ENCODE data around the gene IL19. TPM values are rescaled to one million over a fixed set of nuclear protein-coding genes. Genes with fewer than 3 reads are reported as not detected.
A peak's percentile ranks its signal among the peaks of the same experiment; 100 is the strongest.
"Not testable (repeated sequence)": the region's sequence is repeated elsewhere in the genome, so short reads cannot be mapped to it uniquely, and the experiment has no call there.

The IL19 gene
- total RNA-seq, 2 experiments from 2014 or later: not detected

- no peaks in the 10 kb centered on the region for H3K9me3 Mint-ChIP-seq
- no peak overlapping the region for H3K27ac Mint-ChIP-seq
- H3K4me3 Mint-ChIP-seq: no peak overlapping the region
- peaks cover under 1% of the 10 kb centered on the region for H3K27me3 Mint-ChIP-seq
- no peak for DNase-seq
- peaks cover 18% of the 10 kb centered on the region for H3K4me1 Mint-ChIP-seq
- no peaks in the 10 kb centered on the region for H3K36me3 Mint-ChIP-seq
Observed at GRCh38 chr1:206757524-206758266, 12.9 kb upstream of the IL19 start.

GRCh38 chr1:206760590-206760989 lies 10.0 kb upstream of the IL19 start:
- H3K36me3 Mint-ChIP-seq: no peaks in the 10 kb centered on the region
- H3K9me3 Mint-ChIP-seq: no peaks in the 10 kb centered on the region
- H3K4me1 Mint-ChIP-seq: peaks cover 12% of the 10 kb centered on the region
- DNase-seq: no peak
- H3K4me3 Mint-ChIP-seq: no peak overlapping the region
- peaks cover 8% of the 10 kb centered on the region for H3K27me3 Mint-ChIP-seq
- H3K27ac Mint-ChIP-seq: no peak overlapping the region

GRCh38 chr1:206761159-206761768 lies 9.3 kb upstream of the IL19 start:
- Mint-ChIP-seq H3K27me3 (peaks cover 8% of the 10 kb centered on the region), H3K9me3 (no peaks in the 10 kb centered on the region), H3K4me1 (peaks cover 15% of the 10 kb centered on the region), H3K4me3 (no peak overlapping the region), H3K36me3 (no peaks in the 10 kb centered on the region), H3K27ac (no peak overlapping the region)
- DNase-seq: no peak

- H3K27ac Mint-ChIP-seq, H3K4me3 Mint-ChIP-seq, DNase-seq, H3K9me3 Mint-ChIP-seq, H3K36me3 Mint-ChIP-seq, H3K27me3 Mint-ChIP-seq: not testable (repeated sequence)
- H3K4me1 Mint-ChIP-seq: peaks cover 23% of the 10 kb centered on the region
Observed at GRCh38 chr1:206762741-206763364, 7.7 kb upstream of the IL19 start.

- H3K4me3 Mint-ChIP-seq, H3K27ac Mint-ChIP-seq, DNase-seq, H3K36me3 Mint-ChIP-seq, H3K9me3 Mint-ChIP-seq: not testable (repeated sequence)
- Mint-ChIP-seq H3K27me3 (peaks cover 10% of the 10 kb centered on the region), H3K4me1 (peaks cover 51% of the 10 kb centered on the region)
Observed at GRCh38 chr1:206765771-206766170, 4.8 kb upstream of the IL19 start.

- Mint-ChIP-seq H3K9me3 (no peaks in the 10 kb centered on the region), H3K27ac (peak overlapping the region; percentile 9), H3K27me3 (peaks cover 15% of the 10 kb centered on the region), H3K4me1 (peaks cover 57% of the 10 kb centered on the region), H3K4me3 (peak overlapping the region; percentile 33), H3K36me3 (no peaks in the 10 kb centered on the region)
- DNase-seq: peak; percentile 70
Observed at GRCh38 chr1:206766251-206766856, 4.2 kb upstream of the IL19 start.

- H3K9me3 Mint-ChIP-seq: no peaks in the 10 kb centered on the region
- DNase-seq: no peak
Observed at GRCh38 chr1:206768472-206769303, 1.9 kb upstream of the IL19 start.

GRCh38 chr1:206769304-206769731 lies 1.3 kb upstream of the IL19 start:
- peak; percentile 80 for DNase-seq
- peaks cover 72% of the 10 kb centered on the region for H3K4me1 Mint-ChIP-seq
- H3K27me3 Mint-ChIP-seq: peaks cover 28% of the 10 kb centered on the region
- peak overlapping the region; percentile 66 for H3K27ac Mint-ChIP-seq
- H3K9me3 Mint-ChIP-seq: no peaks in the 10 kb centered on the region
- peak overlapping the region; percentile 0 for H3K4me3 Mint-ChIP-seq
- H3K36me3 Mint-ChIP-seq: no peaks in the 10 kb centered on the region

More at GRCh38 chr1:206768472-206769303, 1.9 kb upstream of the IL19 start:
- Mint-ChIP-seq H3K4me3 (peak overlapping the region; percentile 0), H3K4me1 (peaks cover 68% of the 10 kb centered on the region), H3K27me3 (peaks cover 24% of the 10 kb centered on the region), H3K27ac (peak overlapping the region; percentile 66), H3K36me3 (no peaks in the 10 kb centered on the region)

- Mint-ChIP-seq H3K27ac (no peak overlapping the region), H3K4me3 (no peak overlapping the region), H3K9me3 (no peaks in the 10 kb centered on the region), H3K4me1 (peaks cover 64% of the 10 kb centered on the region), H3K36me3 (no peaks in the 10 kb centered on the region), H3K27me3 (peaks cover 28% of the 10 kb centered on the region)
- no peak for DNase-seq
Observed at GRCh38 chr1:206771338-206771692, 742 bp downstream of the IL19 start.

GRCh38 chr1:206772243-206772937 lies 1.8 kb downstream of the IL19 start, which contains the start of gene IL10:
TSS of gene IL10 (minus strand) at chr1:206772494. CDS start at chr1:206772435, 59 bp downstream.
- Mint-ChIP-seq H3K27ac (no peak within 1 kb of the TSS), H3K9me3 (no peaks in the 10 kb centered on the region)

GRCh38 chr1:206774093-206774492 lies 3.5 kb downstream of the IL19 start:
- Mint-ChIP-seq H3K9me3 (no peaks in the 10 kb centered on the region), H3K27ac (no peak overlapping the region), H3K36me3 (no peaks in the 10 kb centered on the region), H3K4me1 (peaks cover 41% of the 10 kb centered on the region), H3K4me3 (no peak overlapping the region), H3K27me3 (peaks cover 28% of the 10 kb centered on the region)
- no peak for DNase-seq

More at GRCh38 chr1:206772243-206772937, 1.8 kb downstream of the IL19 start, which contains the start of gene IL10:
- no peaks in the 10 kb centered on the region for H3K36me3 Mint-ChIP-seq
- peaks cover 55% of the 10 kb centered on the region for H3K4me1 Mint-ChIP-seq
- no peak for DNase-seq
- H3K27me3 Mint-ChIP-seq: peaks cover 28% of the 10 kb centered on the region
- no peak within 1 kb of the TSS for H3K4me3 Mint-ChIP-seq

- no peaks in the 10 kb centered on the region for H3K9me3 Mint-ChIP-seq
- H3K4me1 Mint-ChIP-seq: peaks cover 20% of the 10 kb centered on the region
- no peaks in the 10 kb centered on the region for H3K36me3 Mint-ChIP-seq
- H3K27me3 Mint-ChIP-seq: peaks cover 21% of the 10 kb centered on the region
- no peak overlapping the region for H3K27ac Mint-ChIP-seq
- DNase-seq: no peak
- H3K4me3 Mint-ChIP-seq: no peak overlapping the region
Observed at GRCh38 chr1:206776229-206776628, 5.7 kb downstream of the IL19 start.

- DNase-seq: no peak
- Mint-ChIP-seq H3K27me3 (peaks cover 7% of the 10 kb centered on the region), H3K9me3 (no peaks in the 10 kb centered on the region), H3K4me1 (peaks cover 19% of the 10 kb centered on the region), H3K27ac (no peak overlapping the region), H3K36me3 (no peaks in the 10 kb centered on the region), H3K4me3 (no peak overlapping the region)
Observed at GRCh38 chr1:206778031-206778430, 7.5 kb downstream of the IL19 start.

- peaks cover 23% of the 10 kb centered on the region for H3K4me1 Mint-ChIP-seq
- H3K27ac Mint-ChIP-seq, H3K9me3 Mint-ChIP-seq, DNase-seq, H3K4me3 Mint-ChIP-seq, H3K36me3 Mint-ChIP-seq, H3K27me3 Mint-ChIP-seq: not testable (repeated sequence)
Observed at GRCh38 chr1:206778911-206779310, 8.3 kb downstream of the IL19 start.
